Measurements from ENCODE around the gene SPATA9. TPM values are rescaled to one million over a fixed set of nuclear protein-coding genes. Genes with fewer than 3 reads are reported as not detected.

Gene SPATA9
- total and polyA plus RNA-seq, 9 of the 15 experiments (the other 6 are each of a cell fraction or from before 2014, with no cell fraction given), result 0.16 to 5.5 (median 0.39) TPM; not detected in 3

- TF ChIP-seq ZNF347 (CRISPR knock-in tag; IDR thresholded peaks at IDR 0.05; ENCODE audit: low read depth) (no peak), POLR2AphosphoS5 (IDR thresholded peaks at IDR 0.05; ENCODE audit: control insufficient read depth, insufficient read depth, low read depth, low read length) (peak; percentile 67), ZNF175 (CRISPR knock-in tag; IDR thresholded peaks at IDR 0.05; ENCODE audit: low read depth) (peak; percentile 47; the same call in 1 of the 2 replicates), SP2 (IDR thresholded peaks at IDR 0.05; ENCODE audit: extremely low read depth, low read depth, low read length, poor library complexity, severe bottlenecking) (no peak), TGIF2 (CRISPR knock-in tag; IDR thresholded peaks at IDR 0.05) (no peak), ZC3H8 (IDR thresholded peaks at IDR 0.05) (no peak), ATF2 (CRISPR knock-in tag; IDR thresholded peaks at IDR 0.05) (no peak), ZKSCAN1 (IDR thresholded peaks at IDR 0.05; ENCODE audit: low read depth, low read length) (peak; percentile 92), TFE3 (CRISPR knock-in tag; IDR thresholded peaks at IDR 0.05) (peak; percentile 25; the same call in 1 of the 2 replicates), E2F6 (IDR thresholded peaks at IDR 0.05; ENCODE audit: borderline replicate concordance in 1 of 2, extremely low read depth in 1 of 2, insufficient read depth in 1 of 2, insufficient read length in 1 of 2, low read depth in 1 of 2, low read length in 1 of 2, poor library complexity in 1 of 2, severe bottlenecking in 1 of 2) (no peak), ZNF717 (CRISPR knock-in tag; IDR thresholded peaks at IDR 0.05) (no peak), CTBP1 (IDR thresholded peaks at IDR 0.05; ENCODE audit: borderline replicate concordance) (no peak), GTF2B (IDR thresholded peaks at IDR 0.05; ENCODE audit: extremely low read depth, insufficient read length) (peak; percentile 55), ZNF23 (CRISPR knock-in tag; IDR thresholded peaks at IDR 0.05) (no peak), ATF3 (IDR thresholded peaks at IDR 0.05) (peak; percentile 21; the same call in 1 of the 2 replicates), ATF3 (CRISPR knock-in tag; conservative IDR thresholded peaks at IDR 0.05) (no peak), KLF10 (CRISPR knock-in tag; IDR thresholded peaks at IDR 0.05) (no peak), ZBTB26 (CRISPR knock-in tag; IDR thresholded peaks at IDR 0.05) (no peak), THRB (CRISPR knock-in tag; conservative IDR thresholded peaks at IDR 0.05) (no peak)
These were observed 50.7 kb downstream of the SPATA9 start (continued) for GRCh38 chr5:95631991-95632675.
